C4-2B (cell line): Measurements from ENCODE around the gene SOCS1.

Source experiments
- ZFX ChIP-seq: fragments of 450-650 bp; IDR thresholded peaks from 2 replicates; pipeline ENCODE4 v1.6.1; 2017
- TF ChIP-seq, protein P1 (sequence below): fragments of 450-650 bp; conservative IDR thresholded peaks from 2 replicates; pipeline ENCODE4 v1.5.1; 2017; ENCODE audit warnings: mild to moderate bottlenecking

GRCh38 chr16:11211977-11212797, 43.8 kb downstream of the SOCS1 start:
- TF ChIP-seq, protein P1, sequence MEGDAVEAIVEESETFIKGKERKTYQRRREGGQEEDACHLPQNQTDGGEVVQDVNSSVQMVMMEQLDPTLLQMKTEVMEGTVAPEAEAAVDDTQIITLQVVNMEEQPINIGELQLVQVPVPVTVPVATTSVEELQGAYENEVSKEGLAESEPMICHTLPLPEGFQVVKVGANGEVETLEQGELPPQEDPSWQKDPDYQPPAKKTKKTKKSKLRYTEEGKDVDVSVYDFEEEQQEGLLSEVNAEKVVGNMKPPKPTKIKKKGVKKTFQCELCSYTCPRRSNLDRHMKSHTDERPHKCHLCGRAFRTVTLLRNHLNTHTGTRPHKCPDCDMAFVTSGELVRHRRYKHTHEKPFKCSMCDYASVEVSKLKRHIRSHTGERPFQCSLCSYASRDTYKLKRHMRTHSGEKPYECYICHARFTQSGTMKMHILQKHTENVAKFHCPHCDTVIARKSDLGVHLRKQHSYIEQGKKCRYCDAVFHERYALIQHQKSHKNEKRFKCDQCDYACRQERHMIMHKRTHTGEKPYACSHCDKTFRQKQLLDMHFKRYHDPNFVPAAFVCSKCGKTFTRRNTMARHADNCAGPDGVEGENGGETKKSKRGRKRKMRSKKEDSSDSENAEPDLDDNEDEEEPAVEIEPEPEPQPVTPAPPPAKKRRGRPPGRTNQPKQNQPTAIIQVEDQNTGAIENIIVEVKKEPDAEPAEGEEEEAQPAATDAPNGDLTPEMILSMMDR = no peak
- TF ChIP-seq ZFX = no peak
